ENCODE data around the gene OR3A2.
"Not testable (repeated sequence)": the region's sequence is repeated elsewhere in the genome, so short reads cannot be mapped to it uniquely, and the experiment has no call there.

Gene OR3A2

DNA sequence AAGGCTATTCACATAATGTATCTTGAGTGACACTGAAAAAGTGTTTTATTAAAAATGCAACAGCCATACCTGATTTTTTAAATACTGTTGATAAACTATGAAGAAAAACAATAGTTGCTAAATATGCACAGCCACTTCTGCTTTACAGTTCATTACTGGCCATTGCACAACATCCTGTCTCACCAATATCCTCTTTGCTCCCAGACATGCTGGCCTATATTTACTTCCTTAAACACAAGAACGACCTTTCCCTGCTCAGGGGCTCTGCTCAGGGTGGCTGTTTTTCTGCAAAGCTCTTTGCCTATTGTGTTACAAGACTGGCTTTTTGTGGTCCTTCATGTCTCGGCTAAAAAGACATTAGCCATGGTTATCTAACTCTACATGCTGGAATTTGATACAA, 147.4 kb downstream of the OR3A2 start:
- not testable (repeated sequence) for H3K9me3 Mint-ChIP-seq, H3K4me3 Mint-ChIP-seq, H3K4me1 Mint-ChIP-seq, H3K27ac Mint-ChIP-seq, H3K36me3 Mint-ChIP-seq, H3K27me3 Mint-ChIP-seq

DNA sequence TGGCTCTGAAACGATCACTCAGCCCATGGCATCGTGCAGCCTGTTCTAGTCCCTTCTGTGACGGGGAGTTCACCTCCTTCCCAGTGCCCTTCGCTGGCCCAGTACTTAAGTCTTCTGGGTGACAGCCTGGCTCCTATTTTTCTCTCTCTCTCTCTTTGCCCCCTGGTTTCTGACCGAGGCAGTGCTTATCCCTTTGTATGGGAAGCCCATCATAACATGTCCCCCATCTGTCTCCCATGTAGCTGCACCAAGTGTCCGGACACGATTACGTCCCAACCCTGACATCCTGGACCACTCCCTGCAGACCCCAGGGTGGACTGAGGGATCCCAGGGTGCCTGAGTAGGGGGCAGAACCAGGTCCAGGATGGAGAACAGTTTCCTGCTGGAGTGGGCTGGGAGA, 153.8 kb downstream of the OR3A2 start:
- H3K27ac Mint-ChIP-seq, H3K27me3 Mint-ChIP-seq, H3K9me3 Mint-ChIP-seq, H3K36me3 Mint-ChIP-seq, H3K4me3 Mint-ChIP-seq, H3K4me1 Mint-ChIP-seq: not testable (repeated sequence)
